Measurements from ENCODE around the gene SLC27A5. TPM values are rescaled to one million over a fixed set of nuclear protein-coding genes. Genes with fewer than 3 reads are reported as not detected.
A peak's percentile ranks its signal among the peaks of the same experiment; 100 is the strongest.

SLC27A5 gene
- polyA plus RNA-seq, 1 of the 3 experiments (the other 2 are of a cell fraction), result 57.3 TPM

DNA sequence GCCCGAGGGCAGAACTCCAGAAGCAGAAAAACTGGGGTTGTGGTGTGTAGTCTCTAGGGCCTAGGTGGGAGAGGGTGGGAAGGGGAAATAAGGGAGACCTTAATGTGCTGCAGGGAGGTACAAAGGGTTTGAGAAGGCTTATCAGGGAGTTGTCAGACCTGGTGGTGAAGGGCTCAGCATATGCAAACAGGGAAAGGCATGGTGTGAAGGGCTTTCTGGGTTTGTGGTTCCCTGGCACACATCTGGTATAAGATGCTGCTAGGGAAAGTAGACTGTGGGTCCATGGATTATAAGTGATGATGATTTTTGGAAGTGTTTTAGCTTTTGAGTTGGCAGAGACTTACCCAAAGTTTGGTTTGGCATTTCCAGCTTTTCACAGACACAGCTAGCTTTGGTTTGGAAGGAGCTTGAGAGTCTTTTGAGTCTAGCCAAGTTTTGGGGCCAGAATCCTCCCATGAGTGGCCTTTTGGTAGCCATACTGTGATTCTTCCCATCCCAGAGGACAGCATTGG, 34.3 kb upstream of the SLC27A5 start (continued):
- TF ChIP-seq, protein P1, sequence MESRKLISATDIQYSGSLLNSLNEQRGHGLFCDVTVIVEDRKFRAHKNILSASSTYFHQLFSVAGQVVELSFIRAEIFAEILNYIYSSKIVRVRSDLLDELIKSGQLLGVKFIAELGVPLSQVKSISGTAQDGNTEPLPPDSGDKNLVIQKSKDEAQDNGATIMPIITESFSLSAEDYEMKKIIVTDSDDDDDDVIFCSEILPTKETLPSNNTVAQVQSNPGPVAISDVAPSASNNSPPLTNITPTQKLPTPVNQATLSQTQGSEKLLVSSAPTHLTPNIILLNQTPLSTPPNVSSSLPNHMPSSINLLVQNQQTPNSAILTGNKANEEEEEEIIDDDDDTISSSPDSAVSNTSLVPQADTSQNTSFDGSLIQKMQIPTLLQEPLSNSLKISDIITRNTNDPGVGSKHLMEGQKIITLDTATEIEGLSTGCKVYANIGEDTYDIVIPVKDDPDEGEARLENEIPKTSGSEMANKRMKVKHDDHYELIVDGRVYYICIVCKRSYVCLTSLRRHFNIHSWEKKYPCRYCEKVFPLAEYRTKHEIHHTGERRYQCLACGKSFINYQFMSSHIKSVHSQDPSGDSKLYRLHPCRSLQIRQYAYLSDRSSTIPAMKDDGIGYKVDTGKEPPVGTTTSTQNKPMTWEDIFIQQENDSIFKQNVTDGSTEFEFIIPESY (IDR thresholded peaks at IDR 0.05; ENCODE audit: borderline replicate concordance, low read depth), result no peak
- no peak for TF ChIP-seq TCF12 (IDR thresholded peaks at IDR 0.05)

DNA sequence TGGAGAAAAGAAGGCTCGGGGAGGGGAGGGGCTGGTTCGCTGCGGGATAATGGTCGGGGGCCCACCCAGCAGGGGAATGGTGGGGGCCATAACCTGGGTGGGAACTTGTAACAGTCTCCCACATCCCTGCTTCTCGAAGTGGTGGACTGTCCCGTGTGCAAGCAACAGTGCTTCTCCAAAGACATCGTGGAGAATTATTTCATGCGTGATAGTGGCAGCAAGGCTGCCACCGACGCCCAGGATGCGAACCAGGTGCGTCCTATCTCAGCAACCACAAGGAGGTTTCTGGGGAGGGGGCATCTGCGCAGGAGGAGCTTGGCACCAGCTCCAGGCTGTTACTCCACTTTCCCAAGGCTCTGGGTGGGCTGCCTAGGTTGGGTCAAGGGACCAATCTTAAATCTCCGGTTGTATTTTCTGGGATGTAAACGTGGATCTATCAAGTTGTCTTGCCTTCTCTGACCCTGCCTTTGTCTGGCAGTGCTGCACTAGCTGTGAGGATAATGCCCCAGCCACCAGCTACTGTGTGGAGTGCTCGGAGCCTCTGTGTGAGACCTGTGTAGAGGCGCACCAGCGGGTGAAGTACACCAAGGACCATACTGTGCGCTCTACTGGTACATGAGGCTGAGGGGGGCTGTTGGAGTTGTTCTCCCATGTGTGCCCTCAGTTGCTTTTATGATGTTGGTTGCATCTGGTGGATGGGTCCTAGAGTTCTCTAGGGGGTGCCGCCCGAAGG, 33.7 kb upstream of the SLC27A5 start:
- Histone ChIP-seq H3F3A (replicated peaks; ENCODE audit: insufficient read depth) (peaks cover 18% of the 10 kb centered on the region), H3K79me2 (ENCODE audit: insufficient read depth) (peaks cover 54% of the 10 kb centered on the region), H3K27ac (ENCODE audit: low read depth in 2 of 2, low read length in 1 of 2) (peak overlapping the region; percentile 57 to 97; a peak in 2 of 4 replicates), H4K20me1 (ENCODE audit: insufficient read depth) (peaks cover 56% of the 10 kb centered on the region), H3K4me3 (ENCODE audit: low read depth in 2 of 2, low read length in 1 of 2) (peak overlapping the region; percentile 94 to 97), H3K9ac (peak overlapping the region; percentile 82), H2AFZ (ENCODE audit: low read depth) (no peak overlapping the region), H3K9me2 (no peaks in the 10 kb centered on the region), H3K27me3 (ENCODE audit: insufficient read depth) (no peaks in the 10 kb centered on the region), H3K36me3 (replicated peaks in 1 of 2; ENCODE audit: control insufficient read depth in 1 of 2, insufficient read depth in 2 of 2, low read length in 1 of 2) (peaks cover 35 to 49% of the 10 kb centered on the region in 2 experiments), H3K9me3 (no peaks in the 10 kb centered on the region), H3K4me1 (ENCODE audit: control insufficient read depth in 1 of 2, insufficient read depth in 2 of 2, low read depth in 1 of 2, low read length in 1 of 2) (peaks cover 11 to 20% of the 10 kb centered on the region in 2 experiments; a peak in 3 of 4 replicates), H3K4me2 (peak overlapping the region; percentile 99)
- 2% methylated on average over 17 of the region's 21 CpGs for WGBS (ENCODE audit: low lambda C conversion rate)
- DNase-seq, result no peak
- TF ChIP-seq, protein P2, sequence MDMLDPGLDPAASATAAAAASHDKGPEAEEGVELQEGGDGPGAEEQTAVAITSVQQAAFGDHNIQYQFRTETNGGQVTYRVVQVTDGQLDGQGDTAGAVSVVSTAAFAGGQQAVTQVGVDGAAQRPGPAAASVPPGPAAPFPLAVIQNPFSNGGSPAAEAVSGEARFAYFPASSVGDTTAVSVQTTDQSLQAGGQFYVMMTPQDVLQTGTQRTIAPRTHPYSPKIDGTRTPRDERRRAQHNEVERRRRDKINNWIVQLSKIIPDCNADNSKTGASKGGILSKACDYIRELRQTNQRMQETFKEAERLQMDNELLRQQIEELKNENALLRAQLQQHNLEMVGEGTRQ (IDR thresholded peaks at IDR 0.05; ENCODE audit: borderline replicate concordance, low read depth, low read length), result no peak
- TF ChIP-seq CHD2 (IDR thresholded peaks at IDR 0.05; ENCODE audit: low read length, partially characterized antibody) (no peak), JUND (IDR thresholded peaks at IDR 0.05) (no peak), SMC3 (IDR thresholded peaks at IDR 0.05; ENCODE audit: low read depth, low read length) (no peak), FOXM1 (IDR thresholded peaks at IDR 0.05; ENCODE audit: low read depth) (no peak), NFIC (IDR thresholded peaks at IDR 0.05; ENCODE audit: borderline replicate concordance) (no peak), RXRA (IDR thresholded peaks at IDR 0.05; ENCODE audit: borderline replicate concordance, low read depth) (no peak), EP300 (IDR thresholded peaks at IDR 0.05; ENCODE audit: borderline replicate concordance in 1 of 2, low read depth in 1 of 2, low read length in 1 of 2) (no peak), RCOR1 (IDR thresholded peaks at IDR 0.05; ENCODE audit: low read length) (no peak)
- TF ChIP-seq, protein P3, sequence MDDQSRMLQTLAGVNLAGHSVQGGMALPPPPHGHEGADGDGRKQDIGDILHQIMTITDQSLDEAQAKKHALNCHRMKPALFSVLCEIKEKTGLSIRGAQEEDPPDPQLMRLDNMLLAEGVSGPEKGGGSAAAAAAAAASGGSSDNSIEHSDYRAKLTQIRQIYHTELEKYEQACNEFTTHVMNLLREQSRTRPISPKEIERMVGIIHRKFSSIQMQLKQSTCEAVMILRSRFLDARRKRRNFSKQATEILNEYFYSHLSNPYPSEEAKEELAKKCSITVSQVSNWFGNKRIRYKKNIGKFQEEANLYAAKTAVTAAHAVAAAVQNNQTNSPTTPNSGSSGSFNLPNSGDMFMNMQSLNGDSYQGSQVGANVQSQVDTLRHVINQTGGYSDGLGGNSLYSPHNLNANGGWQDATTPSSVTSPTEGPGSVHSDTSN (IDR thresholded peaks at IDR 0.05), result no peak
- TF ChIP-seq, protein P1 (IDR thresholded peaks at IDR 0.05; ENCODE audit: borderline replicate concordance, low read depth), result no peak
- TF ChIP-seq, protein P4, sequence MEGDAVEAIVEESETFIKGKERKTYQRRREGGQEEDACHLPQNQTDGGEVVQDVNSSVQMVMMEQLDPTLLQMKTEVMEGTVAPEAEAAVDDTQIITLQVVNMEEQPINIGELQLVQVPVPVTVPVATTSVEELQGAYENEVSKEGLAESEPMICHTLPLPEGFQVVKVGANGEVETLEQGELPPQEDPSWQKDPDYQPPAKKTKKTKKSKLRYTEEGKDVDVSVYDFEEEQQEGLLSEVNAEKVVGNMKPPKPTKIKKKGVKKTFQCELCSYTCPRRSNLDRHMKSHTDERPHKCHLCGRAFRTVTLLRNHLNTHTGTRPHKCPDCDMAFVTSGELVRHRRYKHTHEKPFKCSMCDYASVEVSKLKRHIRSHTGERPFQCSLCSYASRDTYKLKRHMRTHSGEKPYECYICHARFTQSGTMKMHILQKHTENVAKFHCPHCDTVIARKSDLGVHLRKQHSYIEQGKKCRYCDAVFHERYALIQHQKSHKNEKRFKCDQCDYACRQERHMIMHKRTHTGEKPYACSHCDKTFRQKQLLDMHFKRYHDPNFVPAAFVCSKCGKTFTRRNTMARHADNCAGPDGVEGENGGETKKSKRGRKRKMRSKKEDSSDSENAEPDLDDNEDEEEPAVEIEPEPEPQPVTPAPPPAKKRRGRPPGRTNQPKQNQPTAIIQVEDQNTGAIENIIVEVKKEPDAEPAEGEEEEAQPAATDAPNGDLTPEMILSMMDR (IDR thresholded peaks at IDR 0.05), result no peak
- POLR2A ChIA-PET, result interaction anchor here (2.0 to 4.0 kb wide), 4 partner anchors 8 to 25 kb away, joined by 10 to 45 read pairs (median 32); partner anchors contain the start of genes CHMP2A, UBE2M and ZBTB45
- CTCF ChIA-PET, result interaction anchor here (1.0 to 2.3 kb wide), 5 partner anchors 9 to 32 kb away, joined by 4 to 10 read pairs (median 5); partner anchors contain the start of genes CHMP2A and ZBTB45

All from SK-N-SH (cell line).